HG03103 (cell line): ENCODE data around the gene TEX29.

ENCODE experiments used
- ATAC-seq: cut with Tn5 transposase; IDR thresholded peaks from one replicate; pipeline ENCODE4 v1.9.1; 2021; ENCODE audit warnings: low read depth; ENCODE audit not compliant: unreplicated experiment

TEX29 gene

GRCh38 chr13:111319998-111320911 lies at the start of gene TEX29:
TSS of gene TEX29 (plus strand) at chr13:111320642. CDS start at chr13:111320891, 249 bp downstream.
- no peak for ATAC-seq

- no peak for ATAC-seq
Measured at GRCh38 chr13:111270765-111271698, 49.4 kb upstream of the TEX29 start.

- ATAC-seq = no peak
Measured at GRCh38 chr13:111272117-111272516, 48.3 kb upstream of the TEX29 start.

- ATAC-seq = no peak
Measured at GRCh38 chr13:111275382-111275781, 45.1 kb upstream of the TEX29 start.

- ATAC-seq = no peak
Measured at GRCh38 chr13:111275995-111276618, 44.3 kb upstream of the TEX29 start.

GRCh38 chr13:111278258-111278657 lies 42.2 kb upstream of the TEX29 start:
- no peak for ATAC-seq

GRCh38 chr13:111278743-111279652 lies 41.4 kb upstream of the TEX29 start:
- no peak for ATAC-seq

GRCh38 chr13:111280226-111280625 lies 40.2 kb upstream of the TEX29 start:
- ATAC-seq = no peak

GRCh38 chr13:111280681-111281585 lies 39.5 kb upstream of the TEX29 start:
- ATAC-seq = no peak

- ATAC-seq = no peak
Measured at GRCh38 chr13:111281751-111282311, 38.6 kb upstream of the TEX29 start.

GRCh38 chr13:111282425-111282824 lies 38.0 kb upstream of the TEX29 start:
- ATAC-seq = no peak

- no peak for ATAC-seq
Measured at GRCh38 chr13:111282997-111283396, 37.4 kb upstream of the TEX29 start.

- ATAC-seq = no peak
Measured at GRCh38 chr13:111283457-111283856, 37.0 kb upstream of the TEX29 start.

GRCh38 chr13:111283991-111284390 lies 36.5 kb upstream of the TEX29 start:
- ATAC-seq = no peak

- ATAC-seq = no peak
Measured at GRCh38 chr13:111284565-111284964, 35.9 kb upstream of the TEX29 start.

GRCh38 chr13:111286162-111286561 lies 34.3 kb upstream of the TEX29 start:
- no peak for ATAC-seq

- no peak for ATAC-seq
Measured at GRCh38 chr13:111286749-111287148, 33.7 kb upstream of the TEX29 start.

- ATAC-seq = no peak
Measured at GRCh38 chr13:111287201-111287600, 33.2 kb upstream of the TEX29 start.
